ENCODE data around the gene CYP1A1.

The CYP1A1 gene

GRCh38 chr15:74683758-74684157 lies 41.6 kb downstream of the CYP1A1 start:
- no peak for DNase-seq

- DNase-seq, result no peak
Observed at GRCh38 chr15:74682954-74683353, 42.4 kb downstream of the CYP1A1 start.

GRCh38 chr15:74680456-74680855 lies 44.9 kb downstream of the CYP1A1 start:
- DNase-seq, result no peak

DNA sequence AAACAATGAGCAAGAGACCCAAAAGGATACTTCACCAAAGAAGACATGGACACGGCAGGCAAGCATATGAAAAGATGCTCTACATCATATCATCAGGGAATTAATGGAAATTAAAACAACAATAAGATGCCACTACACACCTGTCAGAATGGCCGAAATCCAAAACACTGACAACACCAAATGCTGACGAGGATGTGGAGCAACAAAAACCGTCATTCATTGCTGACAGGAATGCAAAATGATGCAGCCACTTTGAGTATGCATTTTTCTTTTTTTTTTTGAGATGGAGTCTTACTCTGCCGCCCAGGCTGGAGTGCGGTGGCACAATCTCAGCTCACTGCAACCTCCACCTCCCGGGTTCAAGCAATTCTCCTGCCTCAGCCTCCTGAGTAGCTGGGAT lies 48.5 kb downstream of the CYP1A1 start:
- no peak for DNase-seq

DNA sequence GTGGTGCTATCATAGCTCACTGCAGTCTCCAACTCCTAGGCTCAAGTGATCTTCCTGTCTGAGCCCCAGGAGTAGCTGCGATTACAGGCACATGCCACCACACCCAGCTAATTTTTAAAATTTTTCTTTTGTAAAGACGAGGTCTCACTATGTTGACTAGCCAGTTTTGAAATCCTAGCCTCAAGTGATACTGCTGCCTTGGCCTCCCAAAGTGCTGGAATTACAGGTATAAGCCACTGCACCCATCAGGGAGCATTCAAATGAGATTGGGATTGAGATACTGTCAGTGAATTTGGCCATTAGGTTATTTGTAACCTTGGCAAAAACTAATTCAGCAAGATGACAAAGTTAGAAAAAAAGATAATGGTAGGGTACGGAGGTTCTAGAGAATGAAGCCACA lies 51.2 kb downstream of the CYP1A1 start:
- no peak for DNase-seq

GRCh38 chr15:74669627-74670026 lies 55.7 kb downstream of the CYP1A1 start:
- no peak for DNase-seq

Data from NCI-H1105 (cell line).